BE2C (cell line): ENCODE measurements around the gene SLC25A13.

Experiments used
- DNase-seq: peaks from one replicate; pipeline ENCODE4 v3.0.0-alpha.2; 2020
- H3K27me3 ChIP-seq: fragments of 250-450 bp; sonication (Bioruptor Pico); 2 replicates; pipeline ENCODE4 v1.5.1; 2020; ENCODE audit warnings: mild to moderate bottlenecking
- H3K36me3 ChIP-seq: fragments of 250-450 bp; sonication (Bioruptor Pico); 2 replicates; pipeline ENCODE4 v1.5.1; 2020; ENCODE audit warnings: mild to moderate bottlenecking
- H3K4me1 ChIP-seq: fragments of 250-450 bp; sonication (Bioruptor Pico); 2 replicates; pipeline ENCODE4 v1.5.1; 2020
- H3K4me3 ChIP-seq: 2 replicates; pipeline ENCODE4 v1.5.1; 2011; ENCODE audit warnings: low read depth, low read length
- H3K9me3 ChIP-seq: fragments of 250-450 bp; sonication (Bioruptor Pico); 2 replicates; pipeline ENCODE4 v1.5.1; 2020
- TF ChIP-seq, protein P1 (sequence below): IDR thresholded peaks from 2 replicates; pipeline ENCODE4 v1.5.1; 2012; ENCODE audit warnings: mild to moderate bottlenecking, low read depth, low read length

SLC25A13 gene

DNA sequence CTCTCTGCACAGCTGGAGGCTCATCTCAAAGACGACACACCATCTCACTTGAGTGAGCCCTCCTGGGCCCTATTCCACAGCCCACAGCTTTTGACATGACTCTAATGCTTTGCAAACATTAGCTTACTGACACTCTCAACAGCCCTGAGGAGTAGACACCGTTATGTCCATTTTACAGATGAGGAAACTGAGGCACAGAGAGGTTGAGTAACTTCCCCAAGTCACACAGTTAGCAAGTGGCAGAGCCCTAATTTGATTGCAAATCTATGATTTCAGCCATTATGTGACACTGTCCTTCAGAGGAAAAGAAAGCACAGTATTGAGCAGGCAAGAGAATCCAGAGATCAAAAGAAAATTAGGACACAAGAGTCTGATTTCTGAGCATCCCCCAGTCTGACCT lies 16.0 kb downstream of the SLC25A13 start:
- DNase-seq = no peak
- no peak overlapping the region for H3K4me3 ChIP-seq
- no peaks in the 10 kb centered on the region for H3K9me3 ChIP-seq
- H3K4me1 ChIP-seq = peaks cover 2% of the 10 kb centered on the region; the same call in 1 of the 2 replicates
- TF ChIP-seq, protein P1, sequence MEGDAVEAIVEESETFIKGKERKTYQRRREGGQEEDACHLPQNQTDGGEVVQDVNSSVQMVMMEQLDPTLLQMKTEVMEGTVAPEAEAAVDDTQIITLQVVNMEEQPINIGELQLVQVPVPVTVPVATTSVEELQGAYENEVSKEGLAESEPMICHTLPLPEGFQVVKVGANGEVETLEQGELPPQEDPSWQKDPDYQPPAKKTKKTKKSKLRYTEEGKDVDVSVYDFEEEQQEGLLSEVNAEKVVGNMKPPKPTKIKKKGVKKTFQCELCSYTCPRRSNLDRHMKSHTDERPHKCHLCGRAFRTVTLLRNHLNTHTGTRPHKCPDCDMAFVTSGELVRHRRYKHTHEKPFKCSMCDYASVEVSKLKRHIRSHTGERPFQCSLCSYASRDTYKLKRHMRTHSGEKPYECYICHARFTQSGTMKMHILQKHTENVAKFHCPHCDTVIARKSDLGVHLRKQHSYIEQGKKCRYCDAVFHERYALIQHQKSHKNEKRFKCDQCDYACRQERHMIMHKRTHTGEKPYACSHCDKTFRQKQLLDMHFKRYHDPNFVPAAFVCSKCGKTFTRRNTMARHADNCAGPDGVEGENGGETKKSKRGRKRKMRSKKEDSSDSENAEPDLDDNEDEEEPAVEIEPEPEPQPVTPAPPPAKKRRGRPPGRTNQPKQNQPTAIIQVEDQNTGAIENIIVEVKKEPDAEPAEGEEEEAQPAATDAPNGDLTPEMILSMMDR = no peak
- no peaks in the 10 kb centered on the region for H3K27me3 ChIP-seq
- H3K36me3 ChIP-seq = no peaks in the 10 kb centered on the region; the same call in 1 of the 2 replicates

DNA sequence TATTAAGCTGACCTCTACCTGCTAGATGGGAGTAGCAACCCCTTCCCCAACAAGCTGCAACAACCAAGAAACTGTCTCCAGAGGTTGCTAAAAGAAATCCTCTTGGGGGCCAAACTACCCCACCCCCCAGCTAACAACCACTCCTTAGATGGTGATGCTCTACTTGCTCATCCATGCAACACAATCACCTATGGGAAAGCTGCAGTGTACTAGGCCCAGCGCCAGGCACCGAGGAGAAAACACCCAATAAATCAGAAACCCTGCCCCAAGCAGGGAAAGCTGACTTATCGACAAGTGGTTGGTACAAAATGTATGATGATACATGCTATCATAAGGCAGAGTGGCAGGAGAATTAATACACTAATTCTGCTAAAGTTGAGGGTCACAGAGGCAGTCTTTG lies 17.3 kb downstream of the SLC25A13 start:
- no peaks in the 10 kb centered on the region for H3K27me3 ChIP-seq
- no peaks in the 10 kb centered on the region; the same call in 1 of the 2 replicates for H3K36me3 ChIP-seq
- H3K4me1 ChIP-seq = peaks cover 2% of the 10 kb centered on the region; the same call in 1 of the 2 replicates
- H3K4me3 ChIP-seq = no peak overlapping the region
- TF ChIP-seq, protein P1 = no peak
- H3K9me3 ChIP-seq = no peaks in the 10 kb centered on the region
- no peak for DNase-seq

DNA sequence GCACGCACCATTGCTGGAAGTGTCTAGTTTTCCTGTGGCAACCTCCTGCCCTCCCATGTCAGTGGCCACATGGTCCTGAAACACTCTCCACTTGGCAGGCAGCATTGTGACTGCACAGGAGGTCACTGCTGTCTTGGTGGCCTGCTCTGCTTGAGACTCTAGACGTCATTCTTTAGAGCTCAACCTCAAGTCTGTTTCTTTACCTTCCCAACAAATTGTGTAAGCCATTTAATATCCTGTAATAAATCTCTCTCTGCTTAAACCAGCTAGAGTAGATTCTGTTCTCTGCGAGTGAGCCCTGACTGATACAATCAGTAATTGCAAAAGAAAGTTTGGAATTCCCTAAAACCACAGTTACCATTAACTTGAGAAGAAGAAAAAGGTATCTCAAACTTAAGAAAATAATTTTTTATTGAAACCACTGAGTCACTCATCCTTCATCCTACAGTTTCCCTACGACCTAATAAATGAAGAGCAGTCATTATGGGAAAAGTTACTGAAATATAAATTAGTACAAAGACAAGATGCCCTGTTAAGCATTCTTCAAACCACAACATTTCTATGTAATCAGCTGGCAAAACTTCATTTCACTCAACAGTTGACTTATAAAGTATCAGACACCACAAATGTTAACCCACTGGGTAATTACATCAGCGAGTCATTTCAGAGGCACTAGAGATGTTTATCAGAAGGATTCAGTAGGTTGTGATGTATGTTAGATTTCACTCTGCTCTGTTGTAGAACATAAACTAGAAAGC lies 18.0 kb downstream of the SLC25A13 start:
- Histone ChIP-seq H3K4me1 (peaks cover 2% of the 10 kb centered on the region; the same call in 1 of the 2 replicates), H3K36me3 (no peaks in the 10 kb centered on the region; the same call in 1 of the 2 replicates), H3K9me3 (no peaks in the 10 kb centered on the region), H3K27me3 (no peaks in the 10 kb centered on the region), H3K4me3 (no peak overlapping the region)
- TF ChIP-seq, protein P1 = no peak
- no peak for DNase-seq

DNA sequence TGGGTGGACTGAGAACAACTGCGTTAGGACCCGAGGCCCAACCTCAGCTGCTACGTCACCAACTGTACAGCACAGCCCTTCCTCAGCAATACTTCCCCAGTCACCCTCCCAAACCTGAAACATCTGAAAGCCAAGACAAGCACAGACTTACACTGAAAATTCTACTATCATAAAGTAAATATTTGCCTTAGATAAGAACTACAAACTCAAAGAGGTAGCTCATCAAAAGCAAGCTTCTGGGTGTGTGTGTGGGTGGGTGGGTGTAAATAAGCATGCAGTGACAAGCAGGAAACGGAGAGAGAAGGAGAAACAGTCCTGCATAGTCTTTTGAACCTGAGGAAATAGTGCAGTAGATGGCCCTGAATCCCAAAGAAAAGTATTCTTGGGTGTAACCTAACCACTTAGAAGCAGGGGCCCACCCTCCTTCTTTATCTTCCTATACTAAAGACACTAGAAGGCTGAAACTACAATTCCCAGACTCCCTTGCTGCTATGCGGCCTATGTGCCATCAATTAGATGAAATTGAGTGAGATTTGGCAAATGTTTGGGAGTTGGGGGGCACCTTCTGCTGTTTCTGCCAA lies 18.7 kb downstream of the SLC25A13 start:
- Histone ChIP-seq H3K27me3 (no peaks in the 10 kb centered on the region), H3K9me3 (no peaks in the 10 kb centered on the region), H3K4me3 (no peak overlapping the region), H3K4me1 (peaks cover 2% of the 10 kb centered on the region; the same call in 1 of the 2 replicates), H3K36me3 (no peaks in the 10 kb centered on the region)
- no peak for DNase-seq
- TF ChIP-seq, protein P1 = no peak

DNA sequence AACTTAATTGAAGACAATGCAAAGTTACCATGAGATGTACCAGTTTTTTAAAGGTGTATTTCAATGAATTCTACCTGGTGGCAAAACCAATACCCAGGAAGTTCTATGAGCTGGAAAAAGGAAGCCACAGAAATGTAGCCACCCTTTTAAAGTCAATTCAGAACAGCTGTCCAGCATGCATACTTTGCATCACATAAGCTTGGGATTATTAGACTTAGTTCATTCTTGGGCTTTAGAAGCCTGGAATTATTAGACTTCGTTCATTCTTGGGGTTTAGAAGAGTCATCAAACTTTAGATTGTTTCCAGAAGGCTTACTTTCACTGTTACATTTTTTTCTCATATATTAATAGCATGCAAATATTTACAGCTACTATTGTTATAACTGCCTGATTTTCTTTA lies 20.9 kb downstream of the SLC25A13 start:
- peaks cover 2% of the 10 kb centered on the region; the same call in 1 of the 2 replicates for H3K4me1 ChIP-seq
- H3K4me3 ChIP-seq = no peak overlapping the region
- TF ChIP-seq, protein P1 = no peak
- H3K27me3 ChIP-seq = no peaks in the 10 kb centered on the region
- DNase-seq = no peak
- no peaks in the 10 kb centered on the region for H3K9me3 ChIP-seq
- no peaks in the 10 kb centered on the region for H3K36me3 ChIP-seq

DNA sequence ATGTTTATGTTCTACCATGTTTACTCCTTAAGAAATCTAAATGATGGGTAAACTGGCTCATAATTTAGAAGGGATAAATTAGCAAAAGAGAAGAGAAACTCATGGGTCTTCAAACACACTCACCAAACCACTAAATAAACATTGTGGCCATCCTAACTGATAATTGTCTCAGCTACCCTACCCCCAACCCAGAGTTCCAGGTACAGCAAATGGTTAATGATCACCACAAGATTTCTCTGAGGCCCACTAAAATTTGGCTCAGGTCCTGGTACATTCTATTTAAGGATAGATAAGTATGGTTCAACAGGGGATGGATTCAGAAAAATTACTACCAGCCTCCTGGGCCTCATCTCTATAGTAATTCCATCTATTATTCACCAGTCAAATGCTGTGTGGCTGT lies 21.4 kb downstream of the SLC25A13 start:
- Histone ChIP-seq H3K4me3 (no peak overlapping the region), H3K27me3 (no peaks in the 10 kb centered on the region), H3K9me3 (no peaks in the 10 kb centered on the region), H3K4me1 (peaks cover 2% of the 10 kb centered on the region; the same call in 1 of the 2 replicates), H3K36me3 (no peaks in the 10 kb centered on the region)
- DNase-seq = no peak
- TF ChIP-seq, protein P1 = no peak
